ENCODE results near the gene SYNPO.

DNA sequence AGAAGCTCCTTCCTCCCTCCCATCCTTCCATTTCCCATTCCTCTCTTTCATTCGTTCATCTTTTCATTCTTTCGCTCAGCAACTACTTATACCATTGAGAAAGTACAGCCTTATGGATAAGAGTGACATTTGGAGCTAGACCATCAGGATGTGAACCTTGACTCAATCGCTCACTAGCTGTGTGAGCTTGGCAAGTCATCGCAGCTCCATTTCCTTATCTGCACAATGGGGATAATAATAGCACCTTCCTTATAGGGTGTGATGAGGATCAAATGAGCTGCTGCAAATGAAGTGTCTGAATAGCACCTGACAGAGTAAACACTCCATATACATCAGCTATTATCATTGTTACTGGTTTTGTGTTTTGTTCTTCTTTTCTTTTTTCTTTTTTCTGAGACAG lies 28.1 kb upstream of the SYNPO start:
- TF ChIP-seq, protein P1, sequence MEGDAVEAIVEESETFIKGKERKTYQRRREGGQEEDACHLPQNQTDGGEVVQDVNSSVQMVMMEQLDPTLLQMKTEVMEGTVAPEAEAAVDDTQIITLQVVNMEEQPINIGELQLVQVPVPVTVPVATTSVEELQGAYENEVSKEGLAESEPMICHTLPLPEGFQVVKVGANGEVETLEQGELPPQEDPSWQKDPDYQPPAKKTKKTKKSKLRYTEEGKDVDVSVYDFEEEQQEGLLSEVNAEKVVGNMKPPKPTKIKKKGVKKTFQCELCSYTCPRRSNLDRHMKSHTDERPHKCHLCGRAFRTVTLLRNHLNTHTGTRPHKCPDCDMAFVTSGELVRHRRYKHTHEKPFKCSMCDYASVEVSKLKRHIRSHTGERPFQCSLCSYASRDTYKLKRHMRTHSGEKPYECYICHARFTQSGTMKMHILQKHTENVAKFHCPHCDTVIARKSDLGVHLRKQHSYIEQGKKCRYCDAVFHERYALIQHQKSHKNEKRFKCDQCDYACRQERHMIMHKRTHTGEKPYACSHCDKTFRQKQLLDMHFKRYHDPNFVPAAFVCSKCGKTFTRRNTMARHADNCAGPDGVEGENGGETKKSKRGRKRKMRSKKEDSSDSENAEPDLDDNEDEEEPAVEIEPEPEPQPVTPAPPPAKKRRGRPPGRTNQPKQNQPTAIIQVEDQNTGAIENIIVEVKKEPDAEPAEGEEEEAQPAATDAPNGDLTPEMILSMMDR (IDR thresholded peaks at IDR 0.05; ENCODE audit: low read length) = no peak
- TF ChIP-seq EZH2 (IDR thresholded peaks at IDR 0.05; ENCODE audit: borderline replicate concordance, low read length) = no peak

Measured in OCI-LY1 (cell line).